ENCODE data around the gene DLG1. TPM values are rescaled to one million over a fixed set of nuclear protein-coding genes. Genes with fewer than 3 reads are reported as not detected.

DLG1 gene
- total and polyA plus RNA-seq, 9 of the 15 experiments (the other 6 are each of a cell fraction or from before 2014, with no cell fraction given): 9.4 to 63.5 (median 43.6) TPM

DNA sequence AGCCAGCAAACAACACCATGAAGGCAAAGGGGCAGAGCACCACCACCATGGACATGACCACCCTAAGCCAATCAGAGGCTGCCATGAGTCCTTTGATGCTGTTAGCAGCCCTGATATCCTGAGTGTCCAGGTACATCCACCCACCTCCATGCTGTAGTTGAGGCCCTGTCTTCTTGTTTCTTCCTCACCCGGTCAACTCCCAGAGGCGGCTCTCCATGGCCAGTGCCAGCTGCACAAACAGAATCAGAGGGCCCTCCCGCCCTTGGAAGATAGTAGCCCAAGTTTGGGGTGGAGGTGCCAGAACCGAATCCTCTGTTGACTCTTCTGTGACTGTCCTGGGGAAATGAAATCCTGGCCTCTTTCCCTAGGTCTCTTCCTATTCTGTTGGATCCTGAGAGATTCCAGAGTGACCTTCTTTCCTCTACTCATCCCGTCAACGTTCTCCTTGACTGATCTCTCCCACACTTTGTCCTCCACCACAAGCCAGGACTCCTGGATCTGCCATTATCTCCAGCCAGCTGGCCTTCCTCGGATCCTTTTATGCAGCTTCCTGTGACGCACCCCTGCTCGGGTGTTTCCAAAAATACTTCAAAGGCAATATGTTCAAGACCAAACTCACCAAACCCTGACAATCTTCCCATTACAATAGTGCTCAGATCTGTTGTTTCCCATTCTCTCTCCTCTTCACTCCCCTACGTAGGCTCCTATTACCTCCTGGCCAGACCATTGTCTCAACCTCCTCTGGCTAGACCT lies 45.4 kb upstream of the DLG1 start (continued):
- TF ChIP-seq ZNF121 (CRISPR knock-in tag; conservative IDR thresholded peaks at IDR 0.05) (no peak), MEF2D (tag; conservative IDR thresholded peaks at IDR 0.05; ENCODE audit: low read depth) (peak; percentile 90), RNF2 (IDR thresholded peaks at IDR 0.05) (no peak), PML (IDR thresholded peaks at IDR 0.05; ENCODE audit: low read length) (no peak), ZNF41 (CRISPR knock-in tag; conservative IDR thresholded peaks at IDR 0.05) (no peak; the same call in 1 of the 2 replicates), ZZZ3 (IDR thresholded peaks at IDR 0.05) (no peak), ZNF408 (CRISPR knock-in tag; IDR thresholded peaks at IDR 0.05; ENCODE audit: low read depth) (no peak), TCF7L2 (IDR thresholded peaks at IDR 0.05; ENCODE audit: low read depth, low read length) (no peak), CAMTA2 (CRISPR knock-in tag; conservative IDR thresholded peaks at IDR 0.05) (no peak), ARID1B (IDR thresholded peaks at IDR 0.05) (peak; percentile 43; the same call in 1 of the 2 replicates), CXXC5 (CRISPR knock-in tag; IDR thresholded peaks at IDR 0.05) (no peak)
- TF ChIP-seq, protein P1, sequence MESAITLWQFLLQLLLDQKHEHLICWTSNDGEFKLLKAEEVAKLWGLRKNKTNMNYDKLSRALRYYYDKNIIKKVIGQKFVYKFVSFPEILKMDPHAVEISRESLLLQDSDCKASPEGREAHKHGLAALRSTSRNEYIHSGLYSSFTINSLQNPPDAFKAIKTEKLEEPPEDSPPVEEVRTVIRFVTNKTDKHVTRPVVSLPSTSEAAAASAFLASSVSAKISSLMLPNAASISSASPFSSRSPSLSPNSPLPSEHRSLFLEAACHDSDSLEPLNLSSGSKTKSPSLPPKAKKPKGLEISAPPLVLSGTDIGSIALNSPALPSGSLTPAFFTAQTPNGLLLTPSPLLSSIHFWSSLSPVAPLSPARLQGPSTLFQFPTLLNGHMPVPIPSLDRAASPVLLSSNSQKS (CRISPR knock-in tag; IDR thresholded peaks at IDR 0.05): no peak
- TF ChIP-seq, protein P2, sequence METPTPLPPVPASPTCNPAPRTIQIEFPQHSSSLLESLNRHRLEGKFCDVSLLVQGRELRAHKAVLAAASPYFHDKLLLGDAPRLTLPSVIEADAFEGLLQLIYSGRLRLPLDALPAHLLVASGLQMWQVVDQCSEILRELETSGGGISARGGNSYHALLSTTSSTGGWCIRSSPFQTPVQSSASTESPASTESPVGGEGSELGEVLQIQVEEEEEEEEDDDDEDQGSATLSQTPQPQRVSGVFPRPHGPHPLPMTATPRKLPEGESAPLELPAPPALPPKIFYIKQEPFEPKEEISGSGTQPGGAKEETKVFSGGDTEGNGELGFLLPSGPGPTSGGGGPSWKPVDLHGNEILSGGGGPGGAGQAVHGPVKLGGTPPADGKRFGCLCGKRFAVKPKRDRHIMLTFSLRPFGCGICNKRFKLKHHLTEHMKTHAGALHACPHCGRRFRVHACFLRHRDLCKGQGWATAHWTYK (CRISPR knock-in tag; IDR thresholded peaks at IDR 0.05): no peak
